GM19395 (cell line): Measurements from ENCODE around the gene HIVEP3.

Experiments used
- ATAC-seq: cut with Tn5 transposase; IDR thresholded peaks from one replicate; pipeline ENCODE4 v1.9.1; 2021; ENCODE audit warnings: mild to moderate bottlenecking, moderate library complexity; ENCODE audit not compliant: unreplicated experiment

The HIVEP3 gene

GRCh38 chr1:41792485-41792770, 126.3 kb downstream of the HIVEP3 start:
- ATAC-seq: no peak

- ATAC-seq: no peak
Measured at GRCh38 chr1:41791667-41792484, 126.8 kb downstream of the HIVEP3 start.

- no peak for ATAC-seq
Measured at GRCh38 chr1:41790351-41790750, 128.4 kb downstream of the HIVEP3 start.

GRCh38 chr1:41789661-41790330, 128.9 kb downstream of the HIVEP3 start:
- no peak for ATAC-seq

GRCh38 chr1:41788427-41788826, 130.3 kb downstream of the HIVEP3 start:
- no peak for ATAC-seq

- ATAC-seq: no peak
Measured at GRCh38 chr1:41784531-41785274, 134.0 kb downstream of the HIVEP3 start.

- ATAC-seq: no peak
Measured at GRCh38 chr1:41783189-41783639, 135.5 kb downstream of the HIVEP3 start.

- no peak for ATAC-seq
Measured at GRCh38 chr1:41780916-41781315, 137.8 kb downstream of the HIVEP3 start.

GRCh38 chr1:41780322-41780721, 138.4 kb downstream of the HIVEP3 start:
- no peak for ATAC-seq

GRCh38 chr1:41779360-41779759, 139.4 kb downstream of the HIVEP3 start:
- no peak for ATAC-seq

- no peak for ATAC-seq
Measured at GRCh38 chr1:41777695-41778094, 141.0 kb downstream of the HIVEP3 start.

GRCh38 chr1:41776891-41777441, 141.8 kb downstream of the HIVEP3 start:
- ATAC-seq: no peak

- no peak for ATAC-seq
Measured at GRCh38 chr1:41775956-41776585, 142.7 kb downstream of the HIVEP3 start.

- no peak for ATAC-seq
Measured at GRCh38 chr1:41774471-41774990, 144.2 kb downstream of the HIVEP3 start.

- no peak for ATAC-seq
Measured at GRCh38 chr1:41773842-41774241, 144.9 kb downstream of the HIVEP3 start.

GRCh38 chr1:41773144-41773591, 145.6 kb downstream of the HIVEP3 start:
- no peak for ATAC-seq

GRCh38 chr1:41769068-41769467, 149.7 kb downstream of the HIVEP3 start:
- ATAC-seq: no peak

GRCh38 chr1:41768583-41768982, 150.1 kb downstream of the HIVEP3 start:
- no peak for ATAC-seq

GRCh38 chr1:41767534-41768525, 150.9 kb downstream of the HIVEP3 start:
- no peak for ATAC-seq
